ENCODE measurements around the gene UGT1A7. TPM values are rescaled to one million over a fixed set of nuclear protein-coding genes. Genes with fewer than 3 reads are reported as not detected.

The UGT1A7 gene
- total RNA-seq, 1 experiment from 2014 or later: not detected

- H3K4me1 Mint-ChIP-seq (ENCODE audit: insufficient read depth, unreplicated experiment): no peaks in the 10 kb centered on the region
- H3K9me3 Mint-ChIP-seq (ENCODE audit: unreplicated experiment): no peaks in the 10 kb centered on the region
- H3K36me3 Mint-ChIP-seq (ENCODE audit: insufficient read depth, unreplicated experiment): no peaks in the 10 kb centered on the region
- CTCF ChIA-PET: no interaction called here
- BruUV-seq (replicated peaks): no TSS peak
- intact Hi-C loops (cut with micrococcal nuclease): no loop called here
- H3K4me3 Mint-ChIP-seq (ENCODE audit: unreplicated experiment): no peak overlapping the region
- H3K27me3 Mint-ChIP-seq (ENCODE audit: insufficient read depth, unreplicated experiment): no peaks in the 10 kb centered on the region
- no peak for DNase-seq (ENCODE audit: unreplicated experiment)
- TF ChIP-seq CTCF (IDR thresholded peaks at IDR 0.05; ENCODE audit: unreplicated experiment): no peak
- H3K27ac Mint-ChIP-seq (ENCODE audit: low read depth, unreplicated experiment): no peak overlapping the region
- POLR2A ChIA-PET: interaction anchor here (1.1 kb wide), 1 partner anchor 56 kb away, joined by 3 read pairs; no protein-coding TSS in a partner anchor
Observed at GRCh38 chr2:233817361-233817911, 135.7 kb downstream of the UGT1A7 start.

GRCh38 chr2:233817995-233818638, 136.4 kb downstream of the UGT1A7 start:
- H3K9me3 Mint-ChIP-seq (ENCODE audit: unreplicated experiment): no peaks in the 10 kb centered on the region
- no peak overlapping the region for H3K27ac Mint-ChIP-seq (ENCODE audit: low read depth, unreplicated experiment)
- POLR2A ChIA-PET: interaction anchor here (1.1 kb wide), 1 partner anchor 57 kb away, joined by 3 read pairs; no protein-coding TSS in a partner anchor
- no TSS peak for BruUV-seq (replicated peaks)
- DNase-seq (ENCODE audit: unreplicated experiment): no peak
- H3K4me3 Mint-ChIP-seq (ENCODE audit: unreplicated experiment): no peak overlapping the region
- no peaks in the 10 kb centered on the region for H3K36me3 Mint-ChIP-seq (ENCODE audit: insufficient read depth, unreplicated experiment)
- no peaks in the 10 kb centered on the region for H3K4me1 Mint-ChIP-seq (ENCODE audit: insufficient read depth, unreplicated experiment)
- no peaks in the 10 kb centered on the region for H3K27me3 Mint-ChIP-seq (ENCODE audit: insufficient read depth, unreplicated experiment)
- intact Hi-C loops (cut with micrococcal nuclease): no loop called here
- CTCF ChIA-PET: interaction anchor here (0.6 kb wide), 2 partner anchors 679 to 758 kb away, joined by 3 read pairs; partner anchors contain the start of gene ARL4C
- TF ChIP-seq CTCF (IDR thresholded peaks at IDR 0.05; ENCODE audit: unreplicated experiment): no peak

GRCh38 chr2:233818639-233819621, 137.2 kb downstream of the UGT1A7 start:
- BruUV-seq (replicated peaks): no TSS peak
- intact Hi-C loops (cut with micrococcal nuclease): no loop called here
- H3K27me3 Mint-ChIP-seq (ENCODE audit: insufficient read depth, unreplicated experiment): no peaks in the 10 kb centered on the region

More at GRCh38 chr2:233818639-233819621, 137.2 kb downstream of the UGT1A7 start:
- H3K4me3 Mint-ChIP-seq (ENCODE audit: unreplicated experiment): no peak overlapping the region
- ChIA-PET CTCF (interaction anchor here (0.6 kb wide), 2 partner anchors 678 to 757 kb away, joined by 3 read pairs; partner anchors contain the start of gene ARL4C), POLR2A (interaction anchor here (0.6 kb wide), 1 partner anchor 494 kb away, joined by 4 read pairs; no protein-coding TSS in a partner anchor)
- no peaks in the 10 kb centered on the region for H3K4me1 Mint-ChIP-seq (ENCODE audit: insufficient read depth, unreplicated experiment)
- DNase-seq (ENCODE audit: unreplicated experiment): no peak
- no peaks in the 10 kb centered on the region for H3K36me3 Mint-ChIP-seq (ENCODE audit: insufficient read depth, unreplicated experiment)
- H3K9me3 Mint-ChIP-seq (ENCODE audit: unreplicated experiment): no peaks in the 10 kb centered on the region
- TF ChIP-seq CTCF (IDR thresholded peaks at IDR 0.05; ENCODE audit: unreplicated experiment): no peak
- H3K27ac Mint-ChIP-seq (ENCODE audit: low read depth, unreplicated experiment): no peak overlapping the region
